Measurements from ENCODE around the gene GPC1.
A peak's percentile ranks its signal among the peaks of the same experiment; 100 is the strongest.

Gene GPC1

GRCh38 chr2:240445961-240446663 is 10.6 kb downstream of the GPC1 start:
- Histone ChIP-seq H3K36me3 (ENCODE audit: insufficient read depth, low read length) (no peaks in the 10 kb centered on the region), H3K9ac (ENCODE audit: low read depth, low read length) (no peak overlapping the region)

GRCh38 chr2:240446664-240447175 is 11.3 kb downstream of the GPC1 start:
- H3K9me3 ChIP-seq (ENCODE audit: control insufficient read depth, insufficient read depth, low read length): no peaks in the 10 kb centered on the region
- H3K4me1 ChIP-seq (ENCODE audit: insufficient read depth, low read length): peaks cover 10% of the 10 kb centered on the region; the same call in 1 of the 2 replicates
- no peaks in the 10 kb centered on the region for H3K36me3 ChIP-seq (ENCODE audit: insufficient read depth, low read length)
- H3K9ac ChIP-seq (ENCODE audit: low read depth, low read length): no peak overlapping the region

More at GRCh38 chr2:240445961-240446663, 10.6 kb downstream of the GPC1 start:
- Histone ChIP-seq H3K9me3 (ENCODE audit: control insufficient read depth, insufficient read depth, low read length) (no peaks in the 10 kb centered on the region), H3K4me1 (ENCODE audit: insufficient read depth, low read length) (peaks cover 10% of the 10 kb centered on the region; the same call in 1 of the 2 replicates)

- peaks cover 10% of the 10 kb centered on the region; the same call in 1 of the 2 replicates for H3K4me1 ChIP-seq (ENCODE audit: insufficient read depth, low read length)
- no peaks in the 10 kb centered on the region for H3K9me3 ChIP-seq (ENCODE audit: control insufficient read depth, insufficient read depth, low read length)
- H3K36me3 ChIP-seq (ENCODE audit: insufficient read depth, low read length): no peaks in the 10 kb centered on the region
- no peak overlapping the region for H3K9ac ChIP-seq (ENCODE audit: low read depth, low read length)
Observed at GRCh38 chr2:240447331-240447730, 11.9 kb downstream of the GPC1 start.

- no peak overlapping the region for H3K9ac ChIP-seq (ENCODE audit: low read depth, low read length)
- H3K9me3 ChIP-seq (ENCODE audit: control insufficient read depth, insufficient read depth, low read length): no peaks in the 10 kb centered on the region
- H3K36me3 ChIP-seq (ENCODE audit: insufficient read depth, low read length): no peaks in the 10 kb centered on the region
- peaks cover 10% of the 10 kb centered on the region; the same call in 1 of the 2 replicates for H3K4me1 ChIP-seq (ENCODE audit: insufficient read depth, low read length)
Observed at GRCh38 chr2:240447934-240448333, 12.5 kb downstream of the GPC1 start.

- no peaks in the 10 kb centered on the region for H3K36me3 ChIP-seq (ENCODE audit: insufficient read depth, low read length)
- H3K9ac ChIP-seq (ENCODE audit: low read depth, low read length): no peak overlapping the region
Observed at GRCh38 chr2:240448387-240449274, 13.2 kb downstream of the GPC1 start.

GRCh38 chr2:240449764-240450531 is 14.5 kb downstream of the GPC1 start:
- Histone ChIP-seq H3K36me3 (ENCODE audit: insufficient read depth, low read length) (no peaks in the 10 kb centered on the region), H3K9me3 (ENCODE audit: control insufficient read depth, insufficient read depth, low read length) (no peaks in the 10 kb centered on the region), H3K9ac (ENCODE audit: low read depth, low read length) (no peak overlapping the region), H3K4me1 (ENCODE audit: insufficient read depth, low read length) (peaks cover 15% of the 10 kb centered on the region; the same call in 1 of the 2 replicates)

More at GRCh38 chr2:240448387-240449274, 13.2 kb downstream of the GPC1 start:
- Histone ChIP-seq H3K9me3 (ENCODE audit: control insufficient read depth, insufficient read depth, low read length) (no peaks in the 10 kb centered on the region), H3K4me1 (ENCODE audit: insufficient read depth, low read length) (peaks cover 10% of the 10 kb centered on the region; the same call in 1 of the 2 replicates)

- Histone ChIP-seq H3K36me3 (ENCODE audit: insufficient read depth, low read length) (no peaks in the 10 kb centered on the region), H3K4me1 (ENCODE audit: insufficient read depth, low read length) (peaks cover 15% of the 10 kb centered on the region; the same call in 1 of the 2 replicates), H3K9ac (ENCODE audit: low read depth, low read length) (no peak overlapping the region), H3K9me3 (ENCODE audit: control insufficient read depth, insufficient read depth, low read length) (no peaks in the 10 kb centered on the region)
Observed at GRCh38 chr2:240450532-240451107, 15.2 kb downstream of the GPC1 start.

- no peak overlapping the region for H3K9ac ChIP-seq (ENCODE audit: low read depth, low read length)
- no peaks in the 10 kb centered on the region for H3K36me3 ChIP-seq (ENCODE audit: insufficient read depth, low read length)
- no peaks in the 10 kb centered on the region for H3K9me3 ChIP-seq (ENCODE audit: control insufficient read depth, insufficient read depth, low read length)
- peaks cover 15% of the 10 kb centered on the region; the same call in 1 of the 2 replicates for H3K4me1 ChIP-seq (ENCODE audit: insufficient read depth, low read length)
Observed at GRCh38 chr2:240451108-240451611, 15.7 kb downstream of the GPC1 start.

GRCh38 chr2:240451791-240452461 is 16.5 kb downstream of the GPC1 start:
- H3K9me3 ChIP-seq (ENCODE audit: control insufficient read depth, insufficient read depth, low read length): no peaks in the 10 kb centered on the region
- peak overlapping the region; percentile 41; the same call in 1 of the 2 replicates for H3K9ac ChIP-seq (ENCODE audit: low read depth, low read length)
- H3K4me1 ChIP-seq (ENCODE audit: insufficient read depth, low read length): peaks cover 19% of the 10 kb centered on the region; the same call in 1 of the 2 replicates
- H3K36me3 ChIP-seq (ENCODE audit: insufficient read depth, low read length): no peaks in the 10 kb centered on the region

GRCh38 chr2:240452462-240453256 is 17.2 kb downstream of the GPC1 start:
- no peaks in the 10 kb centered on the region for H3K36me3 ChIP-seq (ENCODE audit: insufficient read depth, low read length)

GRCh38 chr2:240453461-240454105 is 18.1 kb downstream of the GPC1 start:
- H3K9ac ChIP-seq (ENCODE audit: low read depth, low read length): peak overlapping the region; percentile 40; the same call in 1 of the 2 replicates
- peaks cover 33% of the 10 kb centered on the region for H3K4me1 ChIP-seq (ENCODE audit: insufficient read depth, low read length)
- H3K36me3 ChIP-seq (ENCODE audit: insufficient read depth, low read length): no peaks in the 10 kb centered on the region
- no peaks in the 10 kb centered on the region for H3K9me3 ChIP-seq (ENCODE audit: control insufficient read depth, insufficient read depth, low read length)

More at GRCh38 chr2:240452462-240453256, 17.2 kb downstream of the GPC1 start:
- Histone ChIP-seq H3K9me3 (ENCODE audit: control insufficient read depth, insufficient read depth, low read length) (no peaks in the 10 kb centered on the region), H3K4me1 (ENCODE audit: insufficient read depth, low read length) (peaks cover 25% of the 10 kb centered on the region), H3K9ac (ENCODE audit: low read depth, low read length) (peak overlapping the region; percentile 59; the same call in 1 of the 2 replicates)

All from ES-I3 (cell line).